HG03095 (cell line): Measurements from ENCODE around the gene CCL13.
A peak's percentile ranks its signal among the peaks of the same experiment; 100 is the strongest.

Experiments used
- ATAC-seq: cut with Tn5 transposase; IDR thresholded peaks from one replicate; pipeline ENCODE4 v1.9.1; 2021; ENCODE audit warnings: moderate library complexity; ENCODE audit not compliant: unreplicated experiment

Gene CCL13

DNA sequence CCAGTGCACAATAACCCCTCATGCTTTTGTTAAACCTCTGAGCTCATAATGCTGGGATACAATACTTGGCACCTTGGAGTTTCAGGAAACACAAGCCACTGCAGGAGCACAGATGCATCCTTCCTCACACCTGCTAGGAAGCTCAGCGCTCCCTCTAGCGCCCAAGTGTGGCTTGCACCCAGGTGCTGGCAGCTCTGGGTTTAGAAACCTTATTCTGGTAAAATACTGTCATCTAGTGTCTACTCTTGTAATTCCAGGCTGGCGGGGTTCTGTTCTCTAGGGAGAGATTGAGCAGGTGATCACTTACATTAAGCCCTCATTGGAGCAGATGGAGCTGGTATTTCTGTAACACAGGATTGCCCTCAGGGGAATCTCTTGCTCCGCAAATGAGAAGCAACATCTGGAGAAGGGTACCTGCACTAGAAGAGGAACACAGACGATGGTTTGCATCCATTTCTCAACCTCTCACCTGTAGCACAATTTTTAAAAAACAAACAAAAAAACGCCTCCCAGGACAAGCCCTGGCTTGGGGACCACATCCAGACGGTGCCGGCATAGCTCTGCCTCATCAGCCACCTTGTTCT lies 5.3 kb downstream of the CCL13 start:
- ATAC-seq, result no peak

GRCh38 chr17:34363183-34363661 lies 6.9 kb downstream of the CCL13 start, which contains the start of gene CCL1:
CCL1 (minus strand) TSS chr17:34363233; CDS start chr17:34363161, 72 bp downstream.
- no peak for ATAC-seq

- ATAC-seq, result no peak
These were observed 8.5 kb downstream of the CCL13 start for GRCh38 chr17:34364751-34365150.

DNA sequence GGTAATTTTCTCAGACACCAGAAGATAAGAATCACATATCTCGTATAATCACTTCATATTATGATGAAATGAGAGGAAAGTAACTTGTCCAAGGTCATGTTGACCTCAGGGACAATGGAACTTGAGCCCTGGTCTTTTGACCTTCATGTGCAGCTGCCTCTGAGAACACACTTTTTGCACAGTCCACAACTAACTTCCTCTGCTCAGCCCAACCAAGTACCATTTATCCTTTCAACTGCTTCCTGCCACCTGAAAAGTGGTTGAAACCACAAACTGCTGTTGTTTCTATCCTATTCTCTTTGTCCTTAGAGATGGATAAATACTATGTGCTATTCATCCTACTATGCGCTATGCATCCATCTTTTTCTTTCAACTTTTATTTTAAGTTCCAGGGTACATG lies 9.1 kb downstream of the CCL13 start:
- no peak for ATAC-seq

- ATAC-seq, result no peak
These were observed 9.7 kb downstream of the CCL13 start for GRCh38 chr17:34366010-34366409.

DNA sequence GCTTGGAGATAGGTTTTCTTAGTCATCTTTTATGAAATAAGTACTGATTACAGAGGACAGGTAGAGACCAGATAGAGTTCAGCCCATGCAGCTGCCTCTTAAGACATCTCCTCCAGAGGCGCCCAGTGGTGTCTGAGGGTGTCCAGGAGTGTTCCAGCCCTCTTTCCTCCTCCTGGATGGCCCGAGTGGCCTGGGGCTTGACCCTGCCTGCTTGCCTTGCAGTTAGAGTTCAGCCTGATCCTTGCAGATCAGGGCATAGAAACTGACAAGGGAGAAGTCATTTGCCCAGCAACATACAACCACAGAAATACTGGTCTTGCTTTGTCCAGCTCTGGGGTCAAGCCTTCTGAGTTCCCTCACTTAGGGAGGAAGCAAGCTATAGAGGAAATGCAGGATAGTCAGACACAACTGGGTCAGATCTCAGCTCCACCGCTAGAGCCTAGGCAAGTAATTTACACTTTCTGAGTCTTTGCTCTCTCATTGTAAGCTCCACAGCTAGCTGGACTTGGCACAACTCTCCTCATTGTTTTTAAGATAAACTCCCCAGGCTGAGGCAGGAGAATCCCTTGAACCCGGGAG lies 10.3 kb downstream of the CCL13 start:
- no peak for ATAC-seq

DNA sequence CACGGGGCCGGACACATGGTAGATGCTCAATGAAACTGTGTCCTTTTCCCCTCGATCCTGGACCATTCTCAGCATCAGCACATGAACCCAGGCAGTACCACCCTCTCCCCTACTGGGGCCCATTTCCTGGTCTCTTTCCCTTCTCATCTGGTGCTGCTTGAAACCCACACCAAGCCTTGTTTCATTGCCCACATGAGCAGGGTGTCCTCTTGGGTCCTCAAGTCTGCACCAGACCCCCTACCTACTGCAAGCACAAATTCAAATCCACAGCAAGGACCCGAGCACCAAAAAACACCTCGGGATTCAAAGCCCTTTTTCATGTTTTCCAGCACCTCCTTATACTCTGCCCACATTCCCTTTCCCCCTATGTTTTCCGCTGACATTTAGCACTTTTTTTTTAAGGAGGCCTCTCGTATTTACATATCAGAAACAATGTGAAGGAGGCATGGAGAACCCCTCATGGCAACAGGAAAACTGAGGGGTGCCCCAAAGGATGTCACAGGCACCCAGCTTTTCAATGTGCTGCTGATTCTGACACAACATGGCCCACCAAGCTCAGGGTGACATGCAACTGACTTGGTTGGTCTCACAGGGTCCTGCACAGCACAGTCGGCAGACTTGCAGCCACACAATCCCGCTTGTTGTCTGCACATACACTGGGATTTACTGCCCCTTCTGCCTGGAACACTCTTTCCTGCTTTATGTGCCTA lies 11.4 kb downstream of the CCL13 start:
- ATAC-seq, result no peak

- ATAC-seq, result no peak
These were observed 12.1 kb downstream of the CCL13 start for GRCh38 chr17:34368196-34368945.

DNA sequence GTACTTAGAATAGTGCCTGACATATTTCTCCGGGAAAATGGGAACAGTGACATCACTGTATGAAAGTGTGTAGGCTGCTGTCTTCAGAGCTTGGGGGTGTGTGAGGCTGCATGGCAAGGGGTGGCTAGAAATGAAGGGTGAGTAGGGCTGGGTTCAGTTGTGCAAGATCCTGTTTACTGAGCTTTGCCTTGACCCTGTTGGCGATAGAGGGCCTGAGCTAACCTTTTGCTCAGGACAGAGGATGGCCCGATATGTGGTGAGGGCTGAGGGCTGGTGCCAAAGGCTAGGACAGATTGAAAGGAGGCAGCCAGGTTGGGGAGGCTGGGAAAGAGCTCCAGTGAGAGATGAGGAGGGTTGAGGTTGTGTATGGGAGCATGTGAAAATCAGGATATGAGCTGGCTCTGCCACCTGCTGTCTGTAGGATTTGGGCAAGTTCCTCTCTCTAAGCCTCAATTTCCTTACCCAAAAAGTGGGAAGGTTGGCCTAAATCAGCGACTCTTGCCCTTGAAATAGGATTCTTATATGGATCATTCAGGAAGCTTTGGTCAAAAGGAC lies 12.7 kb downstream of the CCL13 start:
- ATAC-seq, result no peak

DNA sequence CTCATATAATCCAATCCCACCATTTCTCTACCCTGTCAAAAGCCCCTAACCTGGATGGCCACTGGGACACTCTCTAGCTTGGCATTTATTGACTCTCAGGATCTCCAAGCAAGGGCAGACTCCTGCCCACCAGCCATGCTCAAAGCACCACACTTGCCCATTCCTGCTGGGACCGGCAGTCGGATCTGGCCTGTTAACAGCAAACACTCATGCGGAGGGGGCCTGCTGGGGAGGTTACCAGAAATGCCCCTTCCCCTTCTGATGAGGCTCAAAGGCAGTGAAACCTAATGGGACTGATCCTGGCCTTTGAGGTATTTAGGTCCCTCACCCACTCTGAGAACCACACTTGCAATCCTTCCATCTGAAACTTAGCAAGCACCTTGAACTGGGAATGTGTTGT lies 13.3 kb downstream of the CCL13 start:
- ATAC-seq, result no peak

GRCh38 chr17:34370376-34370996 lies 14.2 kb downstream of the CCL13 start:
- no peak for ATAC-seq

DNA sequence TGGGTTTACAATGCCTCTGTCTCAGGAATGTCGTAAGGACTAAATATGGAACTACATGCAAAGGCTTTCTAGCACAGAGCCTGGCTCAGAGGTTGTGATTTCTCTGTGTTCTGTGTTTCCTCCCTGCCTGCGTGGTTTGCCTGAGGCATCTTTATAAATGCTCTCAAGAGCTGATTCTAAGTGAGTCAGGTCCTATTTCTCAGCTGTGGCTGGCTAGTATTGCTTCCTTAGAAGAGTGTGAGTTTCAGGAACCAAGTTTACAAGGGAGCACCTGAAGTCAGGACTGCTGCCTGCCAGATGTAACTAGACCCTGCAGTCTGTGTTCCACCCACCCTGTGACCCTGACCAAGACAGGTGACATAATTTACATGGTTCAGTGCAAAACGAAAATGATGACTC lies 14.7 kb downstream of the CCL13 start:
- ATAC-seq, result no peak

DNA sequence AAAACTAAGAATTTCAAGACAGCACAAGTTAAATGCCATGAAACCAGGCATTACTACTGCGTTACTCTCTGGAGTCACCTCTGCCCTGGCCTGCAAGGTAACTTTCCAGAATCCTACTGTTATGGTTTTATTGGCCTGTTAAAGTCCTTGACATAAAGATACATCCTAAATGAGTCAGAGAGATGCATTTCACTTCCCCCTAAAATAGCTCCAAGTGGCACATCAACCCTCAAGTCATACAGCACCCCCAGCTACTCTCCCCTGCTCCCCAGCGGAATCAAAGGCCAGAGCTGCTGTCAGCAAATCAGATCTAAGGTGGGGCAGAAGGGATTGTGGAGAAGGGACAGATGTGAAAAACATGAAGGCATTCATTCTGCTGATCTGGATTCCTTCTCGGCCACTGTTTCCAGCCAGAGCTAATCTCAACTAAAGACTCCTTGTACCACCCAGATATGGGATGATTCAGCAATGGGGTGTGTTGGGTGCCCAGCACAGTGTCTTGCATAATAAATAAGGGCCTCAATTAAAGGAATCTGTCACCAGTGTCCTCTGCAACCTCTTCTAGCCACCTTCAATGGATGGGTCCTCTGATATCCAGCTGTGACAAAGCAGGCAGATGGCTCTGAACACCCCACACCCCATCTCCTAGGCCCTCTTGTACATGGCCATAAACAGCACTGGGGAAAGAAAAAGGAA lies 15.3 kb downstream of the CCL13 start:
- no peak for ATAC-seq

DNA sequence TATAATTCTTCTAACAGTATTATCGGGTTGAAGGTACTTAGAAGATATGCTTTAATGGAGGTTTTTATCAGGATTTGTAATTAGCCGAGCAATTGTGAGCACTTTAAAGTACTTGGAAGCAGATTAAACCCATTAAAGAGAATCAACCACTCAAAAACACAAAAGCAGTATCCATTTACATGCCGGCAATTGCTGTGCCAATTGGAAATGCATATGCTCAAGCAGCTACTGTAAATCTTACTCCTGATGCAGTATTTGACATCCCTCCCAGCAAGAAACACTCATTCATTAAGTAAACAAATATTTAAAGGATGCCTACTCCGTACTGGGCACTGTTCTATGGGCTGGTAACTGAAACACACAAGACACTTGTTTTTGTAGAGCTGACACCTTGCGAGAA lies 18.2 kb downstream of the CCL13 start:
- ATAC-seq, result no peak

DNA sequence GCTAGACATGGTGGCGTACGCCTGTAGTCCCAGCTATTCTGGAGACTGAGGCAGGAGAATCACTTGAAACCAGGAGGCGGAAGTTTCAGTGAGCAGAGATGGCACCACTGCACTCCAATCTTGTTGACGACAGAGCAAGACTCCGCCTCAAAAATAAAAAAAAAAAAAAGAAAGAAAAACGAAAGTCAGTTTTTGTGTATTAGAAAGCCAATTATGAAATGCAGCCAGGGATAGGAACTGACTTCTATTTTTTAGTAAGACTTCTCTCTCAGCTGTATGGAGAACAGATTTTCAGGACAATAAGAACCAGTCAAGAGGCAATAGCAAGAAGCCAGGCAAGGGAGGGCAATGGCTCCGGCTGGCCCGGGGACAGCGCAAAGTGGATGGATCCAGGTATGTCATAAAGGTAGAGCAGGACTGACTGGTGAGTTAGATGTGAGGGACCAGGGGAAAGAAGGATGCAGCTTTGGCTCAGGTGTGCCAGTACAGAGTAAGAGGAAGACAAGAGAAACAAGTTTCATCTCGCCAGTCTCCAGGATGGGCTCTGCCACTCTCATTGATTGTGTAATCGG lies 19.2 kb downstream of the CCL13 start:
- no peak for ATAC-seq

- ATAC-seq, result no peak
These were observed 21.0 kb downstream of the CCL13 start for GRCh38 chr17:34377078-34377823.

GRCh38 chr17:34378664-34379101 lies 22.4 kb downstream of the CCL13 start:
- peak; percentile 79 for ATAC-seq

DNA sequence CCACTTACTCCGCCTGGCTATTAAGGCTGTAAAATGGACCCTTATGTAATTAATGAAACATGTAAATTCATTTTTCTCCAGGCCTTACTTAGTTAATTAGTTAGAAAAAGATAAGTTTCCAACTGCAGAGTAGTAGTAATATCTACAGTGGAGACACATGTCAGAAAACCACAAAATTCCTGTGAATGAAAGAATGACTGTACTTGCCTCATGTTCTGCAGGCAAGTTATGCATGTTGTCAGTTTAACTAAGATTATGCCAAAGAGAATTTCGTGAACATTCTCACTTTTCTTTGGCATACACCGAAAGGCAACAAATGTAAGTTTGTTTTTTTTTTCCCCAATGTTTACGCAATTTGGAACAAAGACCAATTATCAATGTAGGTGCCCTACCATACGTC lies 23.6 kb downstream of the CCL13 start:
- no peak for ATAC-seq

DNA sequence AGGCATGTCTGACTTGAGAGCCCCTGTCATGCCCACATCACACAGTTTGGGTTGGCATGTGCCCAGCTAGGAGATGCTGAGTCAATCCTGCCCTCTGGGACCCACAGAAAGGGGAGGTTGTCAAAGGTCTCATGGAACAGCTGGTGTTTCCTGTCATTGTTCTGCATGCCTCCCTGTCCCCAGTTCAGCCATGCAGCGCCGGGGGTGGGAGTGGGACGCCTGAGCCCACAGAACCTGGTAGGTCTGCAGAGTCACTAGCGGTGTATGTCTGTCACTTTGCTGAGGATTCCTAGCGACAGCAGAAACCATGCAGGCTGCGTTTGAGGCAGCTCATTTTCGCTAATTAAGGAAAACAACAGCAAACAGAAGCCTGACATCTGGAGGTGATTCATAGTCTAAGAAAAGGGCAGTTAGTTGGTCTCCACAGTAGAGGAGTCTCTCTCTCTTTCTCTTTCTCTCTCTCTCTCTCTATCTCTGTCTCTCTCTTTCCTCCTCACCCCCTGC lies 26.4 kb downstream of the CCL13 start:
- no peak for ATAC-seq
